B cell (primary cell): ENCODE data around the gene EMP2.

Source experiments
- CTCF ChIP-seq: fragments of 200-600 bp; IDR thresholded peaks from one replicate; pipeline ENCODE4 v1.8.0; 2022; ENCODE audit warnings: antibody characterized with exemption, mild to moderate bottlenecking
- EZH2 ChIP-seq: IDR thresholded peaks from 2 replicates; pipeline ENCODE4 v1.6.1; 2012; ENCODE audit warnings: borderline replicate concordance, low read depth, mild to moderate bottlenecking, moderate library complexity, low read length; ENCODE audit not compliant: insufficient read depth, poor library complexity, severe bottlenecking

DNA sequence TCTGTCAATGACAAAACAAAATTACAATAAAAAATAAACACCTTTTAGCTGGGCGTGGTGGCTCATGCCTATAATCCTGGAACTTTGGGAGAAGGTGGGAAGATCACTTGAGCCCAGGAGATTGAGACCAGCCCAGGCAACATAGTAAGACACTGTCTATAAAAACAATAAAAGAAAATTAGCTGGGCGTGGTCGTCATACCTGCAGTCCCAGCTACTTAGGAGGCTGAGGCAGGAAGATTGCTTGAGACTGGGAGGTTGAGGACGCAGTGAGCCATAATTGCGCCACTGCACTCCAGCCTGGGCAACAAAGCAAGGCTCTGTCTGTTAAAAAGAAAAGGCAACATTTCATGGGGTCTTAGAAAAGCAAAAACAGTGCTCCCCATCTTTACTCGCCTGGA lies 32.7 kb downstream of the EMP2 start:
- no peak for TF ChIP-seq CTCF
- TF ChIP-seq EZH2, result no peak
